DOHH2 (cell line): Measurements from ENCODE around the gene RERG.

Experiments used
- EZH2phosphoT487 ChIP-seq: fragments of 200-600 bp; sonication (generic); IDR thresholded peaks from 2 replicates; pipeline ENCODE4 v1.6.1; 2017; ENCODE audit warnings: borderline replicate concordance, mild to moderate bottlenecking, antibody characterized with exemption, low read length, moderate library complexity, mixed read lengths
- TF ChIP-seq, protein P1 (sequence below): fragments of 200-600 bp; sonication (generic); IDR thresholded peaks from one replicate; pipeline ENCODE4 v1.5.1; 2014; ENCODE audit warnings: antibody characterized with exemption, mild to moderate bottlenecking, low read depth, low read length; ENCODE audit not compliant: poor library complexity, severe bottlenecking

DNA sequence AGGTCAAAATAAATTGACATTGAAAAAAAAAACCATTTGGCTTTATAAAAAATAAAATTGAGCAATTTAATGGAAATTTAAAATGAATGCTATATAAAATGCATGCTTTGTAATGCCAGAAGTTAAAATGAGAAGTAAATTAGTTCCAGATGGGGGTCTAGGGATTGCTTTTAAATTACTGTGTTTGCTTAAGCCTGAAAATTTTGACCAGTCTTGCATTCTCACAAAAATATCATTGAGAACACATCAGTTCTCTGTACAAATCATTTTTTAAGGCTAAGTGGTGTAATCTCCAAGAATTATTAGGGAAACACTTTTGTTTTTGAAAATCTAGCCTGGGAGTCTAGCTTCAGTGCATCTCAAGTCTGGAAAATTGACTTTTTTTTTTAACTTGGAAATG lies 90.7 kb downstream of the RERG start:
- TF ChIP-seq, protein P1, sequence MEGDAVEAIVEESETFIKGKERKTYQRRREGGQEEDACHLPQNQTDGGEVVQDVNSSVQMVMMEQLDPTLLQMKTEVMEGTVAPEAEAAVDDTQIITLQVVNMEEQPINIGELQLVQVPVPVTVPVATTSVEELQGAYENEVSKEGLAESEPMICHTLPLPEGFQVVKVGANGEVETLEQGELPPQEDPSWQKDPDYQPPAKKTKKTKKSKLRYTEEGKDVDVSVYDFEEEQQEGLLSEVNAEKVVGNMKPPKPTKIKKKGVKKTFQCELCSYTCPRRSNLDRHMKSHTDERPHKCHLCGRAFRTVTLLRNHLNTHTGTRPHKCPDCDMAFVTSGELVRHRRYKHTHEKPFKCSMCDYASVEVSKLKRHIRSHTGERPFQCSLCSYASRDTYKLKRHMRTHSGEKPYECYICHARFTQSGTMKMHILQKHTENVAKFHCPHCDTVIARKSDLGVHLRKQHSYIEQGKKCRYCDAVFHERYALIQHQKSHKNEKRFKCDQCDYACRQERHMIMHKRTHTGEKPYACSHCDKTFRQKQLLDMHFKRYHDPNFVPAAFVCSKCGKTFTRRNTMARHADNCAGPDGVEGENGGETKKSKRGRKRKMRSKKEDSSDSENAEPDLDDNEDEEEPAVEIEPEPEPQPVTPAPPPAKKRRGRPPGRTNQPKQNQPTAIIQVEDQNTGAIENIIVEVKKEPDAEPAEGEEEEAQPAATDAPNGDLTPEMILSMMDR: no peak
- no peak for TF ChIP-seq EZH2phosphoT487
